H1 (cell line): ENCODE results near the gene R3HCC1L. TPM values are rescaled to one million over a fixed set of nuclear protein-coding genes. Genes with fewer than 3 reads are reported as not detected.

Experiments
- HDAC2 ChIP-seq, 2 experiments: fragments of 300-600 bp in 1 of 2; sonication (generic) in 1 of 2; IDR thresholded peaks; 2 replicates each; pipeline ENCODE4 v1.6.1; 2011 to 2012; ENCODE audit warnings: low read depth in 2 of 2, low read length in 2 of 2, mild to moderate bottlenecking in 2 of 2, moderate library complexity in 2 of 2, borderline replicate concordance in 1 of 2, inconsistent platforms in 1 of 2
- RXRA ChIP-seq: IDR thresholded peaks from 2 replicates; pipeline ENCODE4 v1.6.1; 2011; ENCODE audit warnings: low read depth, mild to moderate bottlenecking, low read length, moderate library complexity; ENCODE audit not compliant: insufficient read depth
- polyA plus RNA-seq, 7 experiments: library from polyadenylated mRNA; depleted of rRNA in 3 of 7; stranded (reverse) in 5 of 7; unstranded in 2 of 7; fragments of >200 nt in 5 of 7; fragments of 200-250 nt in 2 of 7; gene quantifications; 1 replicate in 5 of 7; 2 replicates in 1 of 7; 4 replicates in 1 of 7; pipeline versions ENCODE4 v1.2.1 to v1.2.3, GENCODE V29; 2011 to 2013; ENCODE audit warnings: missing spikeins in 2 of 7, mixed read lengths in 2 of 7
- total RNA-seq: library from RNA; stranded (reverse); fragmentation: NEBNext Ultra II Directional; extraction: Animal tissue kit (Norgen Biotek cat#: 25700); gene quantifications from 2 replicates; pipeline ENCODE4 v1.2.1, GENCODE V29; 2021

R3HCC1L gene
- total and polyA plus RNA-seq, 2 of the 8 experiments (the other 6 are each of a cell fraction or from before 2014, with no cell fraction given): 6.9 to 13.9 TPM

GRCh38 chr10:98213740-98214139, 79.3 kb downstream of the R3HCC1L start (continued):
- TF ChIP-seq RXRA (no peak), HDAC2 (IDR thresholded peaks at IDR 0.05; ENCODE audit: borderline replicate concordance in 1 of 2, low read depth in 2 of 2, low read length in 2 of 2) (no peak)
- TF ChIP-seq, all 59 proteins: peak for 0
